ENCODE results near the gene NRXN3. TPM values are rescaled to one million over a fixed set of nuclear protein-coding genes. Genes with fewer than 3 reads are reported as not detected.

The NRXN3 gene
- total RNA-seq, 4 donors from 2014 or later, result 0.19 to 1.4 (median 0.40) TPM

GRCh38 chr14:79585845-79586244, 1415.7 kb downstream of the NRXN3 start:
- TF ChIP-seq, protein P1, sequence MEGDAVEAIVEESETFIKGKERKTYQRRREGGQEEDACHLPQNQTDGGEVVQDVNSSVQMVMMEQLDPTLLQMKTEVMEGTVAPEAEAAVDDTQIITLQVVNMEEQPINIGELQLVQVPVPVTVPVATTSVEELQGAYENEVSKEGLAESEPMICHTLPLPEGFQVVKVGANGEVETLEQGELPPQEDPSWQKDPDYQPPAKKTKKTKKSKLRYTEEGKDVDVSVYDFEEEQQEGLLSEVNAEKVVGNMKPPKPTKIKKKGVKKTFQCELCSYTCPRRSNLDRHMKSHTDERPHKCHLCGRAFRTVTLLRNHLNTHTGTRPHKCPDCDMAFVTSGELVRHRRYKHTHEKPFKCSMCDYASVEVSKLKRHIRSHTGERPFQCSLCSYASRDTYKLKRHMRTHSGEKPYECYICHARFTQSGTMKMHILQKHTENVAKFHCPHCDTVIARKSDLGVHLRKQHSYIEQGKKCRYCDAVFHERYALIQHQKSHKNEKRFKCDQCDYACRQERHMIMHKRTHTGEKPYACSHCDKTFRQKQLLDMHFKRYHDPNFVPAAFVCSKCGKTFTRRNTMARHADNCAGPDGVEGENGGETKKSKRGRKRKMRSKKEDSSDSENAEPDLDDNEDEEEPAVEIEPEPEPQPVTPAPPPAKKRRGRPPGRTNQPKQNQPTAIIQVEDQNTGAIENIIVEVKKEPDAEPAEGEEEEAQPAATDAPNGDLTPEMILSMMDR (IDR thresholded peaks at IDR 0.05), result no peak
- ATAC-seq (ENCODE audit: low FRiP score) (no peak), DNase-seq (ENCODE audit: low spot score) (no peak)

DNA sequence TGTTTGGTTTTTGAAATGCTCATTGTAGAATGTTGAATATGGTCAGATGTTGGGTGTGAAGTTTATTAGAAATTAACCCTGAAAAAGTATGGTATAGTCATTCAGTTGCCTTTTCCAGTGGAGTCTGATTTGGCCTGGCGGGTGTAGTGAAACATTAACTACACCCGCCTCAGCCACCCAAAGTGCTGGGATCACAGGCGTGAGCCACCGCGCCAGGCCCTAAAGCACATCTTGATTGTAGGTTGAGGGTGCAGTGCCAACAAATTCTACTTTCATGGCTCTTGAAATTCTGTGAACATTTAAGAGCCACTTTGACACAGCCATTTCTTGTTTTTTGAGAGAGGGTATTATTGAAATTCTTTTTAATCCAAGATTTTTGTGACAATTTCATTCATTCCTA, 1416.2 kb downstream of the NRXN3 start:
- DNase-seq (ENCODE audit: low spot score), result no peak
- no peak for ATAC-seq (ENCODE audit: low FRiP score)
- TF ChIP-seq, protein P1 (IDR thresholded peaks at IDR 0.05), result no peak

- ATAC-seq (ENCODE audit: low FRiP score) (no peak), DNase-seq (ENCODE audit: low spot score) (no peak)
- TF ChIP-seq, protein P1 (IDR thresholded peaks at IDR 0.05), result no peak
Measured at GRCh38 chr14:79586989-79587598, 1416.9 kb downstream of the NRXN3 start.

DNA sequence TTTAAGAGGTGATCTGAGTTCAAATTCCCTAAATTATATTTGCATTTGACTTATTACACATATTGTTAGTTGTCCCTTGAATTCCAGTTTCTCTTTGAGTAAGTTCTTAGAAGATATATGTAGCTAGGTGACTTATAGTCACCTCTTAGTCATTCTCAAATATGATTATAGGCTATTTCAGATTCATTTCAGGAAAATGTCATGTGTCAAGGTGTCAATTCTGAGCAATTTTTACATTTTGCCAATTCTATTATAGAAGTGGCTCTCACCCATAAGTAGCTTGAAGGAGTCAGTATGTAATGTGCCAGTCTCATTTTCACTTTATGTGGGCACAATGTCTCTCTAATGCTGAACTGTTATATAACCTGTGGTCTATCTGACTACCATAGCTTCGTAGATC, 1417.7 kb downstream of the NRXN3 start:
- no peak for ATAC-seq (ENCODE audit: low FRiP score)
- TF ChIP-seq, protein P1 (IDR thresholded peaks at IDR 0.05), result no peak
- DNase-seq (ENCODE audit: low spot score), result no peak

DNA sequence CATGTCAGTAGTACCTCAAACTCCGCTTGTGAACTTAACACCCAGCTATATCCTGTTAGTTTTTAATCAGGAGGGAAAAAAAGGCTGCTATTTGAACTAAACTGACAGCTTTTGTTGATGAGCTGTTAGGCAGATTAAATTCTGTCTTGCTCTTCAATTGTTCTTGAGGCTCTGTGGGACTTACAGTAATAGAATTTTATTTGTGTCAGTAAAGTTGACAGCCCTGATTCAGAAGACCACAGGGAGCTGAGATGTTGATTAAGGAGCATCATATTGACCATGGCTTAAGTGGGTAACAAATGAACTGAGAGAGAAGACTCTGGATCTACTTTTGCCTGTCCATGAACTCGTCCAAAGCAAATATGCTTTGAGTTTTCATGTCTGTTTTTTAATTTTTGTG, 1418.2 kb downstream of the NRXN3 start:
- DNase-seq (ENCODE audit: low spot score), result no peak
- TF ChIP-seq, protein P1 (IDR thresholded peaks at IDR 0.05), result no peak
- ATAC-seq (ENCODE audit: low FRiP score), result no peak

- DNase-seq (ENCODE audit: low spot score) (no peak), ATAC-seq (ENCODE audit: low FRiP score) (no peak)
- TF ChIP-seq, protein P1 (IDR thresholded peaks at IDR 0.05), result no peak
Measured at GRCh38 chr14:79596551-79596950, 1426.4 kb downstream of the NRXN3 start.

- ATAC-seq (ENCODE audit: low FRiP score), result no peak
- TF ChIP-seq, protein P1 (IDR thresholded peaks at IDR 0.05), result no peak
- no peak for DNase-seq (ENCODE audit: low spot score)
Measured at GRCh38 chr14:79597566-79597965, 1427.4 kb downstream of the NRXN3 start.

Data from omental fat pad (tissue), 4 donors.